NCI-H774 (cell line): Measurements from ENCODE around the gene ING4.

ENCODE experiments used
- DNase-seq: peaks from one replicate; lab custom pipeline; 2025; lab: John Stamatoyannopoulos, UW

The ING4 gene

DNA sequence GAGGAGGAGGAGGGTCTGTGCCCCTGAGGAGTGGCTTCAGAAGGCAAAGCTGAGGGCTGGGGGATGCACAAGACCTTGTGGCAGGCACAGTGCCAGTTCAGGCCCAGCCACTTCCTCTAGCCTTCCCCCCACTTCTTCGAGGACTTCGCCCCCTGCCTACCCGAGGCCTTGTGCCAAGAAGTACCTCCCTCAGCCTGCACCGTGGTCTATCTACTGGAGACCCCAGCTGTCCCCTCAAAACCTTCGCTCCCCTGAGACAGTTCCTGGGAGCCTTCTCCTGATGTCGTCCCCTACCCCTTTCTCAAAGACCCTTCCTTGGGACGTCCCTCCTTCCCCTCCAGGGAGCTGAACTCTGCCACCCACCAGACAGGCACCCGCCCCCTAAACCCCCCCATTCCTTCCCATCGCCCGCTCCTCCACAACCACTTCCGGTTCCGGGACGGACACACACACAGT, 25.7 kb upstream of the ING4 start:
- DNase-seq, result no peak

DNA sequence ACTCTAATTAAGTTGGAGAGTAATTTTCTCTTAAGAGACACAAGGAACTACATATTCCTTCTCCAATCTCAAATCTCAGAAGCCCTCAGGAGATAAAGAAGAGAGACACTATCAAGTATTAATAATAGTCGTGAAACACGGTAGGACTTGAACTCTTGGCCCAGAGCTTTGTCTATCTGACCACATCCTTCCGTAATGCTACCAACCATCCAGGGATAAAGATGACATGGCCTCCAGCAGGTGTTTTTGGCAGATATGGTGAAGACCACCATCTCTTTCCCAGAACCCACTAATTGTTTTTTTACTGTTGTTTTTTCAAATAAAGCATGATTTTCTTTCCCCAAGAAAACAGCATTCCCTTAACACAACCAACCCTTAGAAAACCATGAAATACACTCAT, 22.9 kb upstream of the ING4 start:
- DNase-seq, result no peak

DNA sequence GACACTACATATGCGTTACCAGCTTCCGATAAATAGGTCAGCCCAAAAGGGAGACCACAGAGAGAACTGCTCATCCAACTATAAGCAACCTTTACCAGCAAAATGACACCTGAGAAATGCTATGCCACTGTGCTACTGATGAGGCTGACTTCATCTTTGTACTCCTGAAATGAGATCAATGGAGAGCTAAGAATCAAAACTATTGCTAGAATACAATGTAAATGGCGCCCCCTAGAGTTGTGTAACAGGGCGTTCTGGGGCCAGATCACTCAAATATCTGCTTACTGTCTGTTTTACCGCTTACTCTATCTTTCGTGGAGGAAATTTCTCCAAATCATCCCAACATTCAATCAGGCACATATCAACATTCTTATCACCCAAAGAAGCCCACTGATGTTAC, 21.7 kb upstream of the ING4 start:
- peak; percentile 33 for DNase-seq

DNA sequence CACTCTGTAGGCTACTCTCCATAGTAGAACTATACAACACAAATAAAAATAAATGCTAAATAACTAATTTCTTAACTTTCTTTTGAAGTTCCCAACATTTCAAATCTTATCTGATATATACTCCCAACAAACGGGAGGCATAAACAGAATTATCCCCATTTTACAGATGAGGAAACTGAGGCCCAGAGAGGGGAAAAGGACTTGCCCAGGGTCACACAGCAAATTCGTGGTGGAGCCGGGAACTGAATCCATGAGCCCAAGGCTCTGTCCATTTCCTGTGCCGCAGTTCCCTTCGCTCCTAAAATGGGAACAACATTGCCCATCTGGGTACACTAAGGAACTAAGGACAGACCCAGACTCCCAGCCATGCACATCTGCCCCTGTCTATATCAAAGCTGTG, 14.0 kb upstream of the ING4 start:
- no peak for DNase-seq

DNA sequence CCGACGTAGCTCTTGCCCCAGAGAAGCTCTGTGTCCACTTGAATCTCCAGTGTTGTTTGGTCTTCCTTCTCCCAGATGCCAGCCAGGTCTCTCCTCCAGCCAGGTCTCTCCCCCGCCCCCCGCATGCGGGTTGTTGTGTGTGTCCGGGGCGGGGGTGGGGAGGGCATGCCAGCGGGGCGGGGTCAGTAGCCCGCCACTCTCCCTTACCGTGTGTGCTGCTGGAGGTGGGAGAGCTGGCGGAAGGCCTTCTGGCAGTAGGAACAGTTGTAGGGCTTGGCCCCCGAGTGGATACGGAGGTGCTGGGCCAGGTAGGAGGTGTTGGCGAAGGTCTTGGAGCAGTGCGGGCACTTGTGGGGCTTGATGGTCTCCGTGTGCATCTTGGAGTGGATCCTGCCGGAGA, 9.2 kb upstream of the ING4 start:
- DNase-seq, result no peak

DNA sequence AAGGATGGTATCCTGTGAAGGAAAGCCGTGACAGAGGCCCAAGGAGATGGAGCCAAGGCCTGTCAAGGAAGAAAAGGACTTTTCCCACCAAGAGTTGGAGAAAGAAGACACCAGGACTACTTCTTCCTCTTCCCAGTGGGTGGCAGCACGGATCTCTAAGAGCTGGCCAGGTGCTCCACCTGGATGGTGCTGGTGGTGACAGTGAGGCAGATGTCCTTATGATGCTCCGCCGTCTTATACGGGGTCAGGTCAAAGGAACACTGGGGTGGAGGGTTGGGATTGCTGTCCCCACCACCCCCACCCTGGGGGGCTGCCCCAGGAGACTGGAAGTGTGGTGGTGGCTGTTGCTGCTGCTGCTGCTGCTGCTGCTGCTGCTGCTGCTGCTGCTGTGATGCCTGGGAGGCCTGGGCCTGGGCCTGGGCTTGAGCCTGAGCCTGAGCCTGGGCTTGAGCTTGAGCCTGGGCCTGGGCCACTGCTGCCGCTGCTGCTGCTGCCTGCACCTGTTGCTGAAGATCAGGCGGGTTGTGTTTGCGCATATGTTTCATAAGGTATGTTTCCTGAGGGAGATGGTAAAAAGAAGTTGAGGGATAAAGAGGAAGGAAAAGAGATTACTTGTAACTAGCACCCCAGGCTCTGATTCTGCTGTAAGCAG, 4.8 kb upstream of the ING4 start:
- no peak for DNase-seq

DNA sequence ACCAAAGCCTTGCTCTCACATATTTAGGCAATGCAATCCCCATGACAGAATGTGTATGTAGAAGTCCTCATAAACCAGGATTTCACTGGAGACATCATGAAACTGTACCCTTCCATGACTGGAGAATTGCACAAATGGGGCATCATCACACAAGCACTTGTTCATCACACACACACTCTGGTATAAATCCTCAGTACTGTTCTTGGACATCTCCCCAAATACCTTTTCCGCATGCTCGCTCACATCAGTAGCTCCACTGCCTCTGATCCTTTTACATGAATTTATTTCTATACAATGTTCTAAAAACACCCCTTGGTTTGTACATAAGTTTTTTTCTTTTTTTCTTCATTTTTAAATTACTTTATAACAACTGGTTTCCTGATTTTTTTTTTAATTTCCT, 3.3 kb upstream of the ING4 start:
- DNase-seq, result no peak

DNA sequence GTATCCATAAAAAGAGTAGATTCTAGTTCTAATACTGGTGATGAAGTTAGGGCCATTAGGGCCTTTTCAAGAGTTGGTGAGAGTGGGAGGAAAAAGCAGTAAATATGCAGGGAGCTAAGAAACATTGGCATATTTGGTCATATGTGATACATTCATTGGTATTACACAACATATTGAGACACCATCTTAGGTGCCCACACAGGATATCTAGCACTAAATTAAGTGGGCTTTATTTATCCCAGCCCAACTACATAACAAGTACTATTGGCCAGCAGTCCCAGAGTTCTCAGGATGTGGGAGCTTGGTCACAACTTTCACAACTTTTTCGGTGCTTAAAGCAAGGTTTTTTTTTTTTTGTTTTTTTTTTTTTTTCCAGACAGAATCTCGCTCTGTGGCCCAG, 2.0 kb upstream of the ING4 start:
- no peak for DNase-seq

DNA sequence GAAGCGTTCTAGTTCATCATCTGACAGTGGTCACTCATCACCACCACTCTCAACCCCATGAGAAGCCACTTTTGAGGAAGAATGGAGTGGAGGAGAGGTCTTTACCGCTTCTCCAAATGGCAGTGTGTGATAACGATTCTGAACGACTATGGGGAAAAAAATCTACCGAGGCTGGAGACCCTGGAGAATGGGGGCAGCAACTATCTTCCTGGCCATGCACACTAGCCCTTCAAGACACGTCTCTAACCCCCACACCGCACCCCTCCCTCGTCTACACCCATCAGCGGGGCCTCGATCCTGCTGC, 365 bp downstream of the ING4 start:
- DNase-seq, result no peak

DNA sequence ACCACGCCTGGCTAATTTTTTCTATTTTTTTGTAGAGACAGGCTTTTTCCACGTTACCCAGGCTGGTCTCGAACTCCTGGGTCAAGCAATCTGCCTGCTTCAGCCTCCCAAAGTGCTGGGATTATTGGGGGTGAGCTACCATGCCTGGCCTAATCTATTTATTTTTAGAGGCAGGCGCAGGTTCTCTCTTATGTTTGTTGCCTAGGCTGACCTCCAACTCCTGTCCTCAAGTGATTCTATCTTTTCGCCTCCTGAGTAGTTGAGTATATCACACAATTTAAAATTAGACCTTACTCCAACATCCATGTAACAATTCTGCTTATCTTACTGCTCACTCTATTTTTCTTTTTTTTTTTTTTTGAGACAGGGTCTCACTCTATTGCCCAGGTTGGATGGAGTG, 8.9 kb downstream of the ING4 start:
- no peak for DNase-seq

DNA sequence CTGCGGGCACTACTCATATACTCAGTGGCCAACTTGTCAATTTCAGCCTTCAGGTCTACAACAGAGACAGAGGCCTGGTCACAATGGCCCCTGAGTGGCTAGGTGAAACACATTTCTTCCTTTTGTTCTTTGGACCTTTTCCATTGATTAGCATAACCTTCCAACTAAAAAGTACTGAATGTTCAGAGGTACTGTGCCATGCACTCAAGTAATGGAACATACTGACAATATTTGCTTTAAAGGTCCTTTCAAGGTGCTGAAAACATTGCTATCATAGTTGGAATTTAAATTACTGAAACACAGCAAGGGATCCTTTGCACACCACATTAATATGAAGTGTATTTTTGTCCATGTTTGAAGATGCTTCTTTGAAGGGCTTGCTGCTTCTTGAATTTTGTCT, 9.6 kb downstream of the ING4 start:
- DNase-seq, result no peak

DNA sequence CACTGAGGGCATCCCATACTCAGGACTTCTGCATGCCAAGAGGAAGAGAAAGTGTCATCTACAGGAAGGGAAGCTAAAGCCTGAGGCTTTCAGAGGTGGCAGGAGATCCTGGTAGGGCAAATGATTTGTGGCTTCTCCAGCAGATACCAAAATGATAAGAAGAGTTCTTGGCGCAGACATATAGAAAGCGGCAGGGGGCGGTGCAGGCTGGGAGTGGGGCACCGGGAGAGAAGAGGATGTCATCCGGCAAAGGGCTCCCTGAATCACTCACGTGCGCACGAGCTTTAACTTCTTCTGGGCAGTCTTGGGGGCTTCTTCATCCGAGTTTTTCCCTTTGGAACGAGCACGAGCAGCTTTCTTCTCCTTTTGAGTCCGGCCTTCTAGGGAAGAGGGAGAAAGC, 10.5 kb downstream of the ING4 start:
- no peak for DNase-seq

DNA sequence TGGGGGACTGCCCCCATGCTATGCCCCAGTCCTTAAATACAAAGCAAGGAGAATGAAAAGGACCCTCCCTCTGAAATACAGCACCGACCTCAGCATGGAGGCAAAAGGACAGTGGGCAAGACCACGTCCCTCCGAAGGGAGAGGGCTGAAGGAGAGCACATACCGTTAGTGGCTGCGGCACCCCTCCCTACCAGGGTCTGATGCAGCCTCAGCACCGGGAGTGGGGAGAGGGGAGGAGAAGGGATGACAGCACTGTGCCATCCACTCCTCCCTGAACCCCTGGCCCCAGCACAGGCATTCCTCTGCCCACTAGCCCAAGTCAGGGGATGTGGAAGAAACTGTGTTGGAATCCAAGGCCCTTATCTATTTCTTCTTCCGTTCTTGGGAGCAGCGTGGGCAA, 12.1 kb downstream of the ING4 start:
- no peak for DNase-seq

DNA sequence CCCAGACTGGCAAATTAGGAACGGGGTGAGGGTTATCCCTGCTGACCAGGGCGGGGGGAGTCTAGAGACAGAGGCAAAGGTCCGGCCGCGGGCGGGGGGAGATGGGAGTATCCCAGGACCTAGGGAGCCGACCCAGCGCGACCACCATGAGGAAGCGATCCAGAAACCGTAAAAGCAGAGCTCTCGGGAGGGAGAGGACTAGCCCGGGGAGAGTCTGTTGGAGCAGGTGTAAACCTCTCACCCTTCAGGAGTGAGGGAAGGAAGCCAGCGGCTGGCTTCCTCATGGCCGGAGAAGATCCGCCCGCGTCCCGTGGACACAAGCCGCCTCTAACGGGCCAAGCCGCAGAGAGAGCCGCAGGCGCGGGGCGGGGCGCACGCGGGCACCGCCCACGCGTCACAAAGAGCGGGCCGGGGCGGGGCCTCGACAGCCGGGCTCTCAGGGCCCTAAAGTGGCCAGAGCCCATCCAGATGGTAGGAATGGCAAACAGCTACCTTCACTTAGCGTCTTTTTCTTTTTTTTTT, 15.8 kb downstream of the ING4 start, which contains the start of gene ACRBP:
ACRBP (minus strand) TSS at position 350 of the 522 bp plus-strand sequence; CDS start at position 284, 66 bp downstream.
- DNase-seq, result peak; percentile 40

DNA sequence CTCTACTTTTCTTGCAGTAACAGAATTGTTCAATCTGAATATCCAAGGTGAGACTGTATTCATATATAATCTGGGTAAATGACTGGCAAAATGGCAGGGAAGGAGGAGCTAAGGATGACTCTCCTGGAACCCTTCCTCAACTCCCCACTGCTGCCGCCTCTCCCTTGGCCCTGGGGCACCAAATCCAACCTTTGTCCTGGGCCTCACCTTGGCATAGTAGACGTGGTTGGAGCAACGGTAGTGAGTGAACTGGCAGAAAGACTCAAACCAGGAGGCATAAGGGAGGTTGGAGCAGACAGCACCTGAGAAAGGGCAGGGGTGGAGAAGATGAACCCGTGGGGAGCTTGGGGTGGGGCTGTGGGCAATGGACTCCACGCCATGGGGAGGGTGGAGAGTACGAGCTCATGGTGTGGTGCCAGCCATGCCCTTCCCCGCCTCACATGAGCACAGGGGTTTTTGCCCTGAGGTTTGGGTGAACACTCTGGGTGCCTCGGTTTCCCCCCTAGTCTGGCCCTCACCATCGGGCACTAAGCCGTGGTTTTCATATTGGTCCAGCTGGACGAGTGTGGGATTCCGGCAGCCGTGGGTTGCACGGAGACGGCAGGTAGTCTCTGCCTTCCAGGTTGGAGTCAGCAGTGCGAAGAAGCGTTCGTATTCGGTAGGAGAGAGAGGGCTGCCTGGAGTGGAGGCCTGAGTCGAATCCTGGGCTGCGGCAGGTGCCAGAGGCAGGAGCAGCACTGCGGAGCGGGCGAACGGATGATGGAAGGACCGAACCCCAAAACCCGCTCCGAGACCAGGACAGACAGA, 16.4 kb downstream of the ING4 start:
- no peak for DNase-seq

DNA sequence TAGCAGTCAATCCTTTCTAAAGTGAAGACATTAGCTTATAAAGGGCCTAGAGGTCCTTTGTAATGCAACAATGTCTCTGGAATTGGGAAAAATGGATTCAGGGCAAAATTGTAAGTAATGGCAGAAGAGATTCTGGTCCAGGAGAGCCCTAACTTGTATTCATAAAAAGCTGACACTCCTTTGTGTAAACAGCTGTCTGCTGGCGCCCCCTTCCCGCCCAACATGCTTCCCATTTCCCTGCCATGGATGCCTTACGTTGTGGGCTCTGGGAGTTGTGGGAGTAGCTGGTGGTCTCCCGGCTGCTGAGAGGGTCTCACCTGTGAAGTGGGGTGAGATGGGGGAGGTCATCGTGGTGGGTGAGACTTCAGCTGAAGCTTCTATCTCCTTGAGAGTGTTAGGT, 18.0 kb downstream of the ING4 start:
- DNase-seq, result no peak

DNA sequence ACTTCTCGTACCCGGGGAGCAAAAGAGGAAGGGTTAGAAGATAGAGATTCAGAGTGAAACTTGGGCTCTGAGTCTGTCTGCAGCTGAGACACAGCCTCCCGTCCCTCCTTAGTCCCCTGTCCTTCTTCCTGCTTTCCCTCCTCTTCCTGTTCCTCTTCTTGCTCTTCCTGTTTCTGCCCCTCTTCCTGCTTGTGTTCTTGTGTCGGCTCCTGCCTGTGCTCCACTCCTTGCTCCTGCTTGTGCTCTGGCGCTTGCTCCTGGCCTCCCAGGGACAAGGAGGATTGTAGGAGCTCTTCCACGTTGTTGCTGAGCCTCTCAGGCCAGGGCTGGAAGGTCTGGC, 18.7 kb downstream of the ING4 start:
- no peak for DNase-seq

DNA sequence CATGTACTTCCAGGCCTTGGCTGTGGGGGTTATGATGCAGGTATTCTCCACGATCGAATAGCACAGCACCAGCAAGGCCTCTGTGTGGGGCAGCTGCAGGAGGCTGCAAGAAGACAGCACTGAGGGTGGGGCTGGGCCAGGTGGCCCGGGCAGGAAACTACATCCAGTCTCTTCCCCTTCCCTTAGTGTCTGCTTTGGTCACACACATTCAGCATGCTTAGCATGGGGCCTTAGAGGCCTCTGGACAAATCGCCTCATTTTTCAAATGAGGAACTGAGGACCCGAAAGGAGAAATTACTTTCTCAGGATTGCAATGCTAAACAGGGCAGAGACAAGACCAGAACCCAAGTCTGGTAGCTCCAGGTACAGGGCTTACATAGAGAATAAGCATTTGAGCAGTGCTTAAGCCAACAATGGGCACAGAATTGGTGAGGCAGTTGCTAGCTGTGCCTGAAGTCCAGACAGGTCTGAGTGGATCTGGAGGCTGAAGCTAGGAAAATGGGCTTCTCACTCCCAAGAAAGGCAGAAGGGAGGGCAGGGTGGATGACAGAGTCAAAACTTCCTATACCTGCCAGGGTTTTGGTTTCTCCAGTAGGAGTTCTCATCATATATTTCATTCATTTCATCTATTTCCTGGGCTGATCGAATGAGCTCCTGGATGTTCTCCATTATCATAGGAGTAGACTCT, 19.2 kb downstream of the ING4 start:
- DNase-seq, result no peak

DNA sequence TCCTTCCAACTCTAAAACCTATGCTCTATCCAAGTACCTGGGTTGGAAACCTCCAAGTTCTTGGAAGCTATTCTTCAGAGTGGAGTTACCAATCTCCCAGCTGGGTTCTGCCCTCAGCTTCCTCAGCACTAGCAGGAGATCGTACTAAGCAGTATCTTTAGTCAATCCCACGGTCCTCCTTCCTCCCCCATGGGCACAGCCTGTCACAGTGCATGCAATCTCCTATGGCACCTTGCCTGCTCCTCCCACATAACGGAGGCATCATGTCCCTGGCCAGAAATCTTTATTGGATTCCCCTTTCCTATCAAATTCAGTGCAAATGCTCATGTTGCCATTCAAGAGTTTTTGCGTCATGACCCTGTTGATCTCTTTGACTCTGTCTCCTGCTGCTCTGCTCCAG, 21.8 kb downstream of the ING4 start:
- no peak for DNase-seq

DNA sequence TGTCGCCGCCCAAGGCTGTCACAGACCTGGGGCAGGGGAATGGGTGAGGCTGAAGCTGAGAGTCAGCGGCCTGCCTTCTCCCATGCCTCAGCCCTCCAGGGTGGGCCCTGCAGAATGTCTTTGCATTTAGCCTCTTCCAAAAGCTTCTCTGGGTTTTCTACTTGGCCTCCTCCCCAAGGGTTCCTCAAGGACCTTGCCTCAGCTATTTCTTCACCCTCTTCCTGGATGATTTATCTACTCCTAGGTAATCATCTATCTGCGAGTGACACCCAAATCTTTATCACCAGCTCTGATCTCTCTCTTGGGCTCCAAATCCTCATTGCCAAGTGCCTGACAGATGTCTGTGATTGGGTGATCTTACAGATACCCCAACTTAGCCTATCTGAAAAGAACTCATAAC, 22.4 kb downstream of the ING4 start:
- no peak for DNase-seq

DNA sequence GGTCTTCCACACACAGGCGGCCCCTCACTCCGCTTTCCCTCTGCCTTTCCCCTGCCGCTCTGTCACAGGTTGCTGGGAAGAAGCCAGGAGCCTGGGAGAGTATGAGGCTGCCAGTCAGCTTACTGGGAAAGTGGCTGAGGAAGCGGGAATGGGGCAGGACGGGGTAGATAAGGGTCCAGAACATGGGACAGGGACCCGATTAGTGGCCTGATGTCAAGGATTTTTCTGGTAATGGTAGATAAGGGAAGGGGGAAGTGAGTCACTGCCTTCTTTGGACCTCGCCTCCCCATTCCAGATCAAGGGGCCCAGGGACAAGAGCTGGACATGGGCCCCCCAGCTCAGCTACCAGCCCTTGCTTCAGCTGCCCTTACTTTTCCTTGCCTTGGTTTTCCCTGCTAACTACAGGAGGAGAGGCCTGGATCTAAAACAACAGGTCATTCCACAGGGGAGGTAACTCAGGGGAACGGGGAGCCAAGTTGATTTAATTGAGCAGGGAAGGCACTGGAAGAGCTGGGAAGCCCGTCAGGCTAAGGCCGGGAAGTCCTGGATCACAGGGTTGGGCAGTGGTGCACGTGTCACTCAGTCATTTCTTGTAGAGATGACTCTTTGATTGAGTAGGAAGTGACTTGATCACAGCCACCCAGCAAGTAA, 23.6 kb downstream of the ING4 start:
- no peak for DNase-seq

DNA sequence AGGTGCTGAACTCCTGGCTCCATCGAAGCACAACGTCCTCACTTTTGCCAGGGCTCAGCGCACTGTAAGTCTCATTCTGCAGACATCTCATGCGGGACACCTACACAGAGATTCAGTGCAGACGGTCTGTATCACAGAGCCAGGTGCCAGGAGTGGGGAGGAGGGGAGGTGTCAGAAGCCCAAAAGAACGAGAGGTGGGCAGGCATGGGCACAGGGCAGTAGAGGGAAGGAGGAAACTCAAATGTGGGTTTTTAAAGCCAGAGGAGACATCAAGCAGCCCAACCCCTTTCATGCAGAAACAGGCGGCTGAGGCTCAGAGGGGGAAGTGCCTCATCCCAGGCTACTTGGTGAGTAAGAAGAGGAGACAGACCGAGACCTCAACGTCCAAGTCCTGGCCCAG, 24.6 kb downstream of the ING4 start:
- no peak for DNase-seq
